Renal cortex interstitium (tissue), 15 donors: ENCODE results near the gene SUCLA2. TPM values are rescaled to one million over a fixed set of nuclear protein-coding genes. Genes with fewer than 3 reads are reported as not detected.

ENCODE experiments used
- DNase-seq, 11 donors: peaks; one replicate each; pipeline ENCODE4 v3.0.0-alpha.2; 2013; ENCODE audit warnings: low read depth in 9 of 11, low spot score in 4 of 11; ENCODE audit errors: extremely low read depth in 1 of 11
- long read RNA-seq, 16 experiments: transcript quantifications; one replicate each; lab custom pipeline, GENCODE V29; 2026
- polyA plus RNA-seq, 3 donors: library from polyadenylated mRNA; unstranded; fragments of 120-200 nt; gene quantifications; one replicate each; pipeline ENCODE4 v1.2.1, GENCODE V29; 2013; ENCODE audit not compliant: insufficient read length in 3 of 3

The SUCLA2 gene
- 10 to 100 TPM; 77.9 to 98.3 (median 88.1) TPM for polyA plus RNA-seq
- long read RNA-seq, donor 1, transcript SUCLA2-219 (11 exons, 2,111 nt) = major isoform, 11 of 51 reads
- long read RNA-seq, donor 1, partial matches to known transcripts = 34 of 51 reads
- long read RNA-seq, donor 1, other reads (novel, unspliced or antisense) = 0 of 51 reads
- long read RNA-seq, donor 2, transcript SUCLA2-219 (11 exons, 2,111 nt) = major isoform, 16 of 32 reads
- long read RNA-seq, donor 2, partial matches to known transcripts = 14 of 32 reads
- long read RNA-seq, donor 2, other reads (novel, unspliced or antisense) = 0 of 32 reads
- long read RNA-seq, donor 3, transcript SUCLA2-219 (11 exons, 2,111 nt) = major isoform, 16 of 40 reads
- long read RNA-seq, donor 3, transcript SUCLA2-205 (4 exons, 710 nt) = minor isoform, 7 of 40 reads
- long read RNA-seq, donor 3, partial matches to known transcripts = 17 of 40 reads
- long read RNA-seq, donor 3, other reads (novel, unspliced or antisense) = 0 of 40 reads
- long read RNA-seq, donor 4, transcript SUCLA2-219 (11 exons, 2,111 nt) = major isoform, 17 of 36 reads
- long read RNA-seq, donor 4, partial matches to known transcripts = 19 of 36 reads
- long read RNA-seq, donor 4, other reads (novel, unspliced or antisense) = 0 of 36 reads
- long read RNA-seq, donor 5 = 0 reads
- long read RNA-seq, donor 6, transcript SUCLA2-219 (11 exons, 2,111 nt) = major isoform, 19 of 50 reads
- long read RNA-seq, donor 6, partial matches to known transcripts = 26 of 50 reads
- long read RNA-seq, donor 6, other reads (novel, unspliced or antisense) = 0 of 50 reads
- long read RNA-seq, donor 7, transcript SUCLA2-219 (11 exons, 2,111 nt) = major isoform, 27 of 62 reads
- long read RNA-seq, donor 7, partial matches to known transcripts = 28 of 62 reads
- long read RNA-seq, donor 7, other reads (novel, unspliced or antisense) = 0 of 62 reads
- long read RNA-seq, donor 8 = 0 reads
- long read RNA-seq, donor 9, transcript SUCLA2-219 (11 exons, 2,111 nt) = major isoform, 9 of 76 reads
- long read RNA-seq, donor 9, partial matches to known transcripts = 65 of 76 reads
- long read RNA-seq, donor 9, other reads (novel, unspliced or antisense) = 0 of 76 reads
- long read RNA-seq, donor 10, transcript SUCLA2-219 (11 exons, 2,111 nt) = major isoform, 23 of 71 reads
- long read RNA-seq, donor 10, partial matches to known transcripts = 44 of 71 reads
- long read RNA-seq, donor 10, other reads (novel, unspliced or antisense) = 0 of 71 reads
- long read RNA-seq, donor 11, transcript SUCLA2-219 (11 exons, 2,111 nt) = major isoform, 7 of 22 reads
- long read RNA-seq, donor 11, partial matches to known transcripts = 8 of 22 reads
- long read RNA-seq, donor 11, other reads (novel, unspliced or antisense) = 0 of 22 reads
- long read RNA-seq, donor 12, transcript SUCLA2-219 (11 exons, 2,111 nt) = major isoform, 6 of 97 reads
- long read RNA-seq, donor 12, partial matches to known transcripts = 89 of 97 reads
- long read RNA-seq, donor 12, other reads (novel, unspliced or antisense) = 0 of 97 reads
- long read RNA-seq, donor 13 = 0 reads
- long read RNA-seq, donor 14, transcript SUCLA2-219 (11 exons, 2,111 nt) = major isoform, 19 of 52 reads
- long read RNA-seq, donor 14, partial matches to known transcripts = 30 of 52 reads
- long read RNA-seq, donor 14, other reads (novel, unspliced or antisense) = 0 of 52 reads
- long read RNA-seq, donor 15, transcript SUCLA2-219 (11 exons, 2,111 nt) = major isoform, 6 of 57 reads
- long read RNA-seq, donor 15, partial matches to known transcripts = 49 of 57 reads
- long read RNA-seq, donor 15, other reads (novel, unspliced or antisense) = 0 of 57 reads
- long read RNA-seq, donor 16, transcript SUCLA2-205 (4 exons, 710 nt) = minor isoform, 6 of 317 reads
- long read RNA-seq, donor 16, transcript SUCLA2-219 (11 exons, 2,111 nt) = major isoform, 68 of 317 reads
- long read RNA-seq, donor 16, partial matches to known transcripts = 232 of 317 reads
- long read RNA-seq, donor 16, other reads (novel, unspliced or antisense) = 10 of 317 reads

- peak; percentile 75 to 92 (median 85) for DNase-seq
These were observed at the start of gene SUCLA2 for GRCh38 chr13:48001114-48001881. Gene SUCLA2, minus strand, starts transcription at chr13:48001273. Its CDS starts 4 bp downstream, at chr13:48001269.

DNA sequence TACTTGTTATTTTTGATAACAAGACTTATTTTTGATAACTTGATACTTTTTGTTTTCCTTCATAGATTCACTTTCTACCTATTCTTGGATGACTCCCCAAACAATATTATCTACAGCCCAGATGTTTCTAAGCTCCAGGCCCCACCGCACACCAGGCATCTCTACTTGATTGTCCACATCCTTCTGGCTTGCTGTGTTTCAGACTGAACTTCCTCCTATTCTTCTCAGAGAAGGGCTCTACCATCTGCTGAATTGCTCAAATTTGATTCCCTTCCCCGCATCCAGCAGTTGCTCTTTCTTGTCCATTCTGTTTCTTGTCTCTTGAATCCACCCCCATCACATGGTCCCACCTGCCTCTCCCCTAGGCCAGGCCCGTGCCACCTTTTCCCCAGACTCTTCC is 49.5 kb upstream of the SUCLA2 start:
- DNase-seq = no peak

DNA sequence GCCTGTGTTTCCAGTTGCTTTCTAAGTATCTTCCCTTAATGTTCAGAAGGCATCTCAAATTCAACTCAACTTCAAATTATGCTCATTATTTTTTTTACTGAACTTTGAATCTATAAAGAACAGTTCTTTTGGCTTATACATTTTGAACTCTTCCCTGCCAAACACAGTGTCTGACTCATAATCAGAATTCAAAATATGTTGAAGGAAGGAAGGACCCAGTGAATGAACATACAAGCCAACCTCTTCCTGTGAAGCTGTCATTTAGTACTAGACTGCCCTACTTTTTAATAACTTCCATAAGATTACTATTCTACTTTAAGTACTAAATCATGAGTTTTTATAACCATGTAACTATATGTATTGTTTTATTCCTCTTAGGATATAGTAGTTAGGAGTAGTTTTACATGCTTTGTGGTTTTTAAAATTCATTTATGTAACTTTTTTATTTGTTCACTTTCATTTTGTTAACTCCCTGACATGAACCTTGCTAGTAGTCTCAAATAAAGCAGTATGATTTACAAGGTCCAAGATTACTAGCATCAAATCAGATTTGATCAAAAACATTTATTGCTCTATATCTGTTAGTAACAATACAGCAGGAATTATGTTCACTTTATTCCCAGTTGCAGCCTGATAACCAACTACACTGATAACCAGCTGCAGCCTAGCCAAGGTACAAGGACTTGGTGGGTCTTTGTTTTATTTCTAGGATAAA is 42.9 kb upstream of the SUCLA2 start:
- no peak for DNase-seq

- DNase-seq = no peak
These were observed 41.8 kb upstream of the SUCLA2 start for GRCh38 chr13:48042894-48043293.

DNA sequence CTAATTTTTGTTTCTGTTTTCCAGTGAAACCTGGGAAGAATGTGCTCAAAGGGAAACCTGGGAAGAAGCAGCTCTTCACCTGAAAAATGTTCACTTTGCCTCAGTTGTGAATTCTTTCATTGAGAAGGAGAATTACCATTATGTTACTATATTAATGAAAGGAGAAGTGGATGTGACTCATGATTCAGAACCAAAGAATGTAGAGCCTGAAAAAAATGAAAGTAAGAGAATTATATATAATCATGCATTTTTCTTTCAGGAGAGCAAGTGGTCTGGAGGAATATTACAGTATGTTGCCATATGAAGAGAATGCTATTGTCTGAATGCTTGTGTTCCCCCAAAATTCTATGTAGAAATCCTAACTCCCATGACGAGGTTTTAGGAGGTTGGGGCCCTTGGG is 39.8 kb upstream of the SUCLA2 start:
- DNase-seq = no peak

GRCh38 chr13:48040049-48040448 is 39.0 kb upstream of the SUCLA2 start:
- DNase-seq = no peak

- DNase-seq = no peak
These were observed 37.7 kb upstream of the SUCLA2 start for GRCh38 chr13:48038761-48039160.

DNA sequence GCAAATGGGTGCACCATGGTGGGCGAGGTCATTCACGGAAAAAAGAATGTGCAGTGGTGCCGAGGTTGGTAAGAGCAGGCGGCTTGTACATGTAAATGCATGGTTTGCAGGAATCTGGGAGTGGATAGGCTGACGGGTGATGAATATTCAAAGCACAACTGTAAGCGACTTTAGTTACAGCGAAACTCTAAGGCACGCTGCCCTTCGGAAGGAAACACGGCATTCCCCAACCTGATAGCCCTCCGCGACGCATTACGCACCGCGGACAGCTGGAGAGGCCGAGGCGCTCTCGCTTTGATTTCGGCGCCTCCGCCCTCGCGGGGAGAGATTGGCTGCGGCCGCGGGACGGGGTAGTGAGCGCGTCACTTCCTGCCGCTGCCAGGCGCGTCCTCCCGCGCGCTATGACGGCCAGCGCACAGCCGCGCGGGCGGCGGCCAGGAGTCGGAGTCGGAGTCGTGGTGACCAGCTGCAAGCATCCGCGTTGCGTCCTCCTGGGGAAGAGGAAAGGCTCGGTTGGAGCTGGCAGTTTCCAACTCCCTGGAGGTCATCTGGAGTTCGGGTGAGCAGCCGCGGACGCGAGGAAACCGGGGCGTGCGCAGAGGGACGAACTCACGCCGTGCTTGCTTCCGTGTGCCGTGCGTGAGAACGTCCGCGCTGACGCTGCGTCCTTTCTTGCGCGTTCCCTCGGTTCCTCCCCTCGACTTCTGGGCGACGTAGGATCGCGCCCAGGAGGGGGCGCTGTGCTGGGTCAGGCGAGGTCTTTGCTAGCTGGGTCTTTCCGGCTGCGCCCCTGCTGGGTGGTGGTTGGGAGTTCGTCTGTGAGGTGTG is 36.5 kb upstream of the SUCLA2 start, which contains the start of gene NUDT15:
TSS of gene NUDT15 (plus strand) at position 381 of the 828 bp plus-strand sequence. CDS start at position 402, 21 bp downstream.
- DNase-seq = peak; percentile 95 to 99 (median 96)

DNA sequence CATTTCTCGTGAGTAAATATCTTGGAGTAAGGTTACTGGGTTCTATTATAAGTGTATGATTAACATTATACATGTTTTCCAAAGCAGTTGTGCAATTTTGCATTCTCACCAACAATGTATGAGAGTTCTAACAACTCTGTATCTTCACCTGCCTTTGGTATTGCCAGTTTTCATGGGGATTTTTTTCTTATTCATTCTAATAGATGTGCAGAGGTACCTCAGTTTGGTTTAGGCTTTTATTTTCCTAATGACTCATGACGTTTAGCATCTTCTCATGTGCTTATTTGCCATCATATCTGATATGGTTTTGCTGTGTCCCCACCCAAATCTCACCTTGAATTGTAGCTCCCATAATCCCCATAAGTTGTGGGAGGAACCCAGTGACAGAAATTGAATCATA is 28.8 kb upstream of the SUCLA2 start:
- no peak for DNase-seq

DNA sequence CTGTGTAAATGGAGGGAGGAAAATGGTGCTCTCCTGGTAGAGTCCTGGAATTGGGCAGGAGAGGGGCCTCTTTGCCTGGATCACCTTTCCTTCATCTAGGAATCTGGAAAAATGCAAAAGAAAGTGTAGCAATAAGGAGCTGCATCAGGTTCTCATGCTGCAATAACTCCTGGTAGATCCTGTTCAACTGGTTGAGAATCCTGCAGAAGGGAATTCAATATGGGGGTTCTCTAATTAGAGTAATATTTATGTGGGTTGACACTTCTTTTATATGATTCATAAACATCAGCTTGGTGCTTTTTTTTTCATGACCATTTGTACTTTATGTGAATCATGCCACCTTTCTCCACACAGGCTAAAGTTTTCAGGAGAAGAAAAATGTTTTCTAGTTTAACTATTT is 27.0 kb upstream of the SUCLA2 start:
- DNase-seq = no peak

DNA sequence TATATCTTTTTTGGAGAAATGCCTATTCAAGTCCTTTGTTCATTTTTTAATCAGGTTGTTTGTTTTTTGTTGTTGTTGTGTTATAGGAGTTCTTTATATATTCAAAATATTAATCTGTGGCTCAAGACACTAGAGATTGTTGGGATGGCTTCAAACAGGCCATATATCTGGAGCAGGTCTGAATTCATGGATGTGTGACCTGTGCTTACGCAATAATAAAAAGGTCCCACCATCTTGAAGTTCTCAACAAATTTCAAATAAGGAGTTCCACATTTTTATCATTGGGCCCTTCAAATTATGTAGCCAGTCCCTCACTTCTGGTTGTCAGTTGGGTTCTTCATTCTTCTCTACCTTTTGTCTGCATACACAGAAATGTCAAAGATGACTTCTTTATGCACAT is 18.7 kb upstream of the SUCLA2 start:
- no peak for DNase-seq

DNA sequence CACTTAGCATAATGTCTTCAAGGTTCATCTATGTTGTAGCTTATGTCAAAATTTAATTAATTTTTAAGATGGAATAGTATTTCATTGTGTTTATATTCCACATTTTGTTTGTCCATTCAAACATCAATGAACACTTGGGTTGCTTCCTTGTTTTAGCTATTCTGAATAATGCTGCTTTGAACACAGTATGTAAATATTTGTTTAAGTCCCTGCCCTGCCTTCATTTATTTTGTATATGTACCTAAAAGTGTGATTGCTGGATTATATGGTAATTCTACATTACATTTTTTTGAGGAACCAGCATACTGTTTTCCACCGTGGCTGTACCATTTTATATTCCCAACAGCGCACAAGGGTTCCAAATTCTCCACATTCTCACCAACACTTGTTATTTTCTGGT is 17.6 kb upstream of the SUCLA2 start:
- no peak for DNase-seq

- DNase-seq = no peak
These were observed 13.3 kb upstream of the SUCLA2 start for GRCh38 chr13:48014359-48014758.

- DNase-seq = no peak
These were observed 11.6 kb upstream of the SUCLA2 start for GRCh38 chr13:48012668-48013067.

DNA sequence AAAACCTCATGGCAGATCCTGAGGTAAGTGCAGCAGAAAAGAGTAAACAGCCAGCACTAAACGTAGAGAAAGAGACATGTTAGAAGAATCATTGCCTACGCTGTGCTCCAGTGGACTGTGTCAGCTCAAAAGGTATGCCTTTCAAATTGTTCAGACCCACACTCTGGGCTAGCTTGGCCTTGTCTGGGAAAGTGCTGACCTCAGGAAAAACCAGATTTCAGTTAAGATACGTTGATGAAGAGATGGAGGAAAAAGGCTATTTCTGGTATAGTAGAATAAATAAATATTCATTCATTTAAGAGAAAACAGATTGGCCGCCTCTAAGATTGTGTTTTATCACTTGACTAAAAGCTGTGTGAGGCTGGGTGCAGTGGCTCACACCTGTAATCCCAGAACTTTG is 9.6 kb upstream of the SUCLA2 start:
- no peak for DNase-seq

DNA sequence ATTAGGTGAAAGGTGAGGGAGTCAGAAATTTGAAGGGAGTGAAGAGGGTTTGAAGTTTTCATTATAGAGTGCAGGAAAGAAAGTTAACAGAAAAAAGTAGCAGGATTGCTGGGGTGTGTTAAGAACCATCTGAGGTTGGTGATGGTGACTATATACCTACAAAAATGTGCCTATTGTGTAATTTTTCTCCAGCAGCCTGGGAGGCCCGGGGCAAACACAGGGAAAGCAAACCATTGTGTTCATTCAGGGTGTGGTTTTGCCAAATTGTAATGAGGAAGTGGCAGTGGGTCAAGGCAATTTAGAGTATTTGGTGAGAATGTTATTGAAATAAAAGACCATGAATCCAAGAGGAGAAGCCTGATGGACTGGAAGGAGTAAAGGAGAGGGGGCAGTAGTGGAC is 8.2 kb upstream of the SUCLA2 start:
- DNase-seq = no peak
